ENCODE measurements around the gene KSR1. TPM values are rescaled to one million over a fixed set of nuclear protein-coding genes. Genes with fewer than 3 reads are reported as not detected.

Gene KSR1
- total and polyA plus RNA-seq, 2 experiments from 2014 or later, result 7.8 to 53.2 TPM

- H4K20me1 ChIP-seq (replicated peaks; ENCODE audit: insufficient read depth), result no peaks in the 10 kb centered on the region
- no peak overlapping the region for H3K4me2 ChIP-seq
- peaks cover 7% of the 10 kb centered on the region for H3K27me3 Mint-ChIP-seq (ENCODE audit: insufficient read depth, low read depth, poor library complexity)
- no peaks in the 10 kb centered on the region for H3K4me1 ChIP-seq (ENCODE audit: insufficient read depth)
- no peak overlapping the region for H2AFZ ChIP-seq
- H3K4me1 Mint-ChIP-seq, result peaks cover 12% of the 10 kb centered on the region
- H3K27me3 ChIP-seq (ENCODE audit: insufficient read depth), result no peaks in the 10 kb centered on the region
- H3K36me3 ChIP-seq (ENCODE audit: insufficient read depth), result no peaks in the 10 kb centered on the region
- no peak for ATAC-seq
- no peaks in the 10 kb centered on the region for H3F3A ChIP-seq (replicated peaks; ENCODE audit: low read depth)
- H3K4me3 ChIP-seq, result no peak overlapping the region
- peaks cover under 1% of the 10 kb centered on the region; the same call in 1 of the 2 replicates for H3K79me2 ChIP-seq (replicated peaks; ENCODE audit: insufficient read depth)
- TF ChIP-seq ZNF331 (CRISPR knock-in tag; IDR thresholded peaks at IDR 0.05; ENCODE audit: low read depth) (no peak), REST (IDR thresholded peaks at IDR 0.05; ENCODE audit: unreplicated experiment) (no peak), CREB1 (CRISPR knock-in tag; IDR thresholded peaks at IDR 0.05; ENCODE audit: low read depth) (no peak)
- TF ChIP-seq, protein P1, sequence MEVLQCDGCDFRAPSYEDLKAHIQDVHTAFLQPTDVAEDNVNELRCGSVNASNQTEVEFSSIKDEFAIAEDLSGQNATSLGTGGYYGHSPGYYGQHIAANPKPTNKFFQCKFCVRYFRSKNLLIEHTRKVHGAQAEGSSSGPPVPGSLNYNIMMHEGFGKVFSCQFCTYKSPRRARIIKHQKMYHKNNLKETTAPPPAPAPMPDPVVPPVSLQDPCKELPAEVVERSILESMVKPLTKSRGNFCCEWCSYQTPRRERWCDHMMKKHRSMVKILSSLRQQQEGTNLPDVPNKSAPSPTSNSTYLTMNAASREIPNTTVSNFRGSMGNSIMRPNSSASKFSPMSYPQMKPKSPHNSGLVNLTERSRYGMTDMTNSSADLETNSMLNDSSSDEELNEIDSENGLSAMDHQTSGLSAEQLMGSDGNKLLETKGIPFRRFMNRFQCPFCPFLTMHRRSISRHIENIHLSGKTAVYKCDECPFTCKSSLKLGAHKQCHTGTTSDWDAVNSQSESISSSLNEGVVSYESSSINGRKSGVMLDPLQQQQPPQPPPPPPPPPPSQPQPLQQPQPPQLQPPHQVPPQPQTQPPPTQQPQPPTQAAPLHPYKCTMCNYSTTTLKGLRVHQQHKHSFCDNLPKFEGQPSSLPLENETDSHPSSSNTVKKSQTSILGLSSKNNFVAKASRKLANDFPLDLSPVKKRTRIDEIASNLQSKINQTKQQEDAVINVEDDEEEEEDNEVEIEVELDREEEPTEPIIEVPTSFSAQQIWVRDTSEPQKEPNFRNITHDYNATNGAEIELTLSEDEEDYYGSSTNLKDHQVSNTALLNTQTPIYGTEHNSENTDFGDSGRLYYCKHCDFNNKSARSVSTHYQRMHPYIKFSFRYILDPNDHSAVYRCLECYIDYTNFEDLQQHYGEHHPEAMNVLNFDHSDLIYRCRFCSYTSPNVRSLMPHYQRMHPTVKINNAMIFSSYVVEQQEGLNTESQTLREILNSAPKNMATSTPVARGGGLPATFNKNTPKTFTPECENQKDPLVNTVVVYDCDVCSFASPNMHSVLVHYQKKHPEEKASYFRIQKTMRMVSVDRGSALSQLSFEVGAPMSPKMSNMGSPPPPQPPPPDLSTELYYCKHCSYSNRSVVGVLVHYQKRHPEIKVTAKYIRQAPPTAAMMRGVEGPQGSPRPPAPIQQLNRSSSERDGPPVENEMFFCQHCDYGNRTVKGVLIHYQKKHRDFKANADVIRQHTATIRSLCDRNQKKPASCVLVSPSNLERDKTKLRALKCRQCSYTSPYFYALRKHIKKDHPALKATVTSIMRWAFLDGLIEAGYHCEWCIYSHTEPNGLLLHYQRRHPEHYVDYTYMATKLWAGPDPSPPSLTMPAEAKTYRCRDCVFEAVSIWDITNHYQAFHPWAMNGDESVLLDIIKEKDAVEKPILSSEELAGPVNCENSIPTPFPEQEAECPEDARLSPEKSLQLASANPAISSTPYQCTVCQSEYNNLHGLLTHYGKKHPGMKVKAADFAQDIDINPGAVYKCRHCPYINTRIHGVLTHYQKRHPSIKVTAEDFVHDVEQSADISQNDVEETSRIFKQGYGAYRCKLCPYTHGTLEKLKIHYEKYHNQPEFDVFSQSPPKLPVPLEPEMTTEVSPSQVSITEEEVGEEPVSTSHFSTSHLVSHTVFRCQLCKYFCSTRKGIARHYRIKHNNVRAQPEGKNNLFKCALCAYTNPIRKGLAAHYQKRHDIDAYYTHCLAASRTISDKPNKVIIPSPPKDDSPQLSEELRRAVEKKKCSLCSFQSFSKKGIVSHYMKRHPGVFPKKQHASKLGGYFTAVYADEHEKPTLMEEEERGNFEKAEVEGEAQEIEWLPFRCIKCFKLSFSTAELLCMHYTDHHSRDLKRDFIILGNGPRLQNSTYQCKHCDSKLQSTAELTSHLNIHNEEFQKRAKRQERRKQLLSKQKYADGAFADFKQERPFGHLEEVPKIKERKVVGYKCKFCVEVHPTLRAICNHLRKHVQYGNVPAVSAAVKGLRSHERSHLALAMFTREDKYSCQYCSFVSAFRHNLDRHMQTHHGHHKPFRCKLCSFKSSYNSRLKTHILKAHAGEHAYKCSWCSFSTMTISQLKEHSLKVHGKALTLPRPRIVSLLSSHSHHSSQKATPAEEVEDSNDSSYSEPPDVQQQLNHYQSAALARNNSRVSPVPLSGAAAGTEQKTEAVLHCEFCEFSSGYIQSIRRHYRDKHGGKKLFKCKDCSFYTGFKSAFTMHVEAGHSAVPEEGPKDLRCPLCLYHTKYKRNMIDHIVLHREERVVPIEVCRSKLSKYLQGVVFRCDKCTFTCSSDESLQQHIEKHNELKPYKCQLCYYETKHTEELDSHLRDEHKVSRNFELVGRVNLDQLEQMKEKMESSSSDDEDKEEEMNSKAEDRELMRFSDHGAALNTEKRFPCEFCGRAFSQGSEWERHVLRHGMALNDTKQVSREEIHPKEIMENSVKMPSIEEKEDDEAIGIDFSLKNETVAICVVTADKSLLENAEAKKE (CRISPR knock-in tag; IDR thresholded peaks at IDR 0.05), result no peak
- TF ChIP-seq, protein P2, sequence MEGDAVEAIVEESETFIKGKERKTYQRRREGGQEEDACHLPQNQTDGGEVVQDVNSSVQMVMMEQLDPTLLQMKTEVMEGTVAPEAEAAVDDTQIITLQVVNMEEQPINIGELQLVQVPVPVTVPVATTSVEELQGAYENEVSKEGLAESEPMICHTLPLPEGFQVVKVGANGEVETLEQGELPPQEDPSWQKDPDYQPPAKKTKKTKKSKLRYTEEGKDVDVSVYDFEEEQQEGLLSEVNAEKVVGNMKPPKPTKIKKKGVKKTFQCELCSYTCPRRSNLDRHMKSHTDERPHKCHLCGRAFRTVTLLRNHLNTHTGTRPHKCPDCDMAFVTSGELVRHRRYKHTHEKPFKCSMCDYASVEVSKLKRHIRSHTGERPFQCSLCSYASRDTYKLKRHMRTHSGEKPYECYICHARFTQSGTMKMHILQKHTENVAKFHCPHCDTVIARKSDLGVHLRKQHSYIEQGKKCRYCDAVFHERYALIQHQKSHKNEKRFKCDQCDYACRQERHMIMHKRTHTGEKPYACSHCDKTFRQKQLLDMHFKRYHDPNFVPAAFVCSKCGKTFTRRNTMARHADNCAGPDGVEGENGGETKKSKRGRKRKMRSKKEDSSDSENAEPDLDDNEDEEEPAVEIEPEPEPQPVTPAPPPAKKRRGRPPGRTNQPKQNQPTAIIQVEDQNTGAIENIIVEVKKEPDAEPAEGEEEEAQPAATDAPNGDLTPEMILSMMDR (conservative IDR thresholded peaks at IDR 0.05; ENCODE audit: low read depth in 2 of 2), result no peak
- TF ChIP-seq, protein P3, sequence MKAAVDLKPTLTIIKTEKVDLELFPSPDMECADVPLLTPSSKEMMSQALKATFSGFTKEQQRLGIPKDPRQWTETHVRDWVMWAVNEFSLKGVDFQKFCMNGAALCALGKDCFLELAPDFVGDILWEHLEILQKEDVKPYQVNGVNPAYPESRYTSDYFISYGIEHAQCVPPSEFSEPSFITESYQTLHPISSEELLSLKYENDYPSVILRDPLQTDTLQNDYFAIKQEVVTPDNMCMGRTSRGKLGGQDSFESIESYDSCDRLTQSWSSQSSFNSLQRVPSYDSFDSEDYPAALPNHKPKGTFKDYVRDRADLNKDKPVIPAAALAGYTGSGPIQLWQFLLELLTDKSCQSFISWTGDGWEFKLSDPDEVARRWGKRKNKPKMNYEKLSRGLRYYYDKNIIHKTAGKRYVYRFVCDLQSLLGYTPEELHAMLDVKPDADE (IDR thresholded peaks at IDR 0.05), result no peak
- no peak overlapping the region for H3K27ac Mint-ChIP-seq
- H3K36me3 Mint-ChIP-seq (ENCODE audit: low read depth), result peaks cover 31% of the 10 kb centered on the region
- H3K9me2 ChIP-seq (ENCODE audit: insufficient read depth), result no peaks in the 10 kb centered on the region
- H3K27ac ChIP-seq (ENCODE audit: low read depth), result no peak overlapping the region
- no peak overlapping the region for H3K4me3 Mint-ChIP-seq
- DNase-seq (ENCODE audit: low spot score), result no peak
- peaks cover 4% of the 10 kb centered on the region; the same call in 2 of the 3 replicates for H3K9me3 Mint-ChIP-seq
Observed at GRCh38 chr17:27554152-27554551, 97.9 kb downstream of the KSR1 start.
